Aortic smooth muscle cell (primary cell): ENCODE data around the gene L3HYPDH. TPM values are rescaled to one million over a fixed set of nuclear protein-coding genes. Genes with fewer than 3 reads are reported as not detected.

Source experiments
- total RNA-seq: library from RNA; depleted of rRNA; stranded (reverse); fragments of >200 nt; gene quantifications from 2 replicates; pipeline ENCODE4 v1.2.3, GENCODE V29; 2014

L3HYPDH gene
- 30.6 and 35.4 TPM in 2 replicates for total RNA-seq

DNA sequence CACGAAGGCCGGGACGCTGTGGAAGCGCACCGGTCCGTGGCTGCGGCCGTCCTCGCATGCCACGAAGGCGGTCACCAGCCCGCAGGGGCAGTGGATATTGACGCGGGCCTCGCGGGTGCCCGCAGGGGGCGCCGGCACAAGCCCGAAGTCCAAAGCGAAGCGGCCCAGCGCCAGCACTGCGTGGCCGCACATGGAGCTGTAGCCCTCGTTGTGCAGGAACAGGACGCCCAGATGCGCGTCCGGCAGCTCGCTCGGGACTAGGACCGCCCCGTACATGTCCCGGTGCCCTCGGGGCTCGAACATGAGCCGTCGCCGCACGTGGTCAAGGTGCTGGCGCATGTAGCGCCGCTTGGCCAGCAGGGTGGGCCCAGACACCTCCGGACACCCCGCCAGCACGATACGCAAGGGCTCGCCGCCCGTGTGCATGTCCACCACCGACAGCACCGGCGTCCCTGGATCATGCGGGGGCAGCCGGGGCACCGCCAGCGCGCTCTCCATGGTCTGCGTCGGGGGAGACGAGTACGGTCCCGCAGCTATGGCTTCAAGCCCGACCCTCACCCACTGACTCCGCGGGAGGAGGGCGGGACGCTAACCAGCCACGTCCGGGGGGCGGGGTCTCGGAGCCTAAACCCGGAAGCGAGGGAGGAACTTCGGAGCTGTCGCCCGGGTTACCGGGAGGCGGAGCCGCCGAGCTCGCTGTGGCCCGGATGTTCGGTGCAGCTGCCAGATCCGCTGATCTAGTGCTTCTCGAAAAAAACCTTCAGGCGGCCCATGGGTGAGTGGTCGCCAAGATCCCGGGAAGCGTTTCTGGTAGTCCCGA lies at the start of gene L3HYPDH, which contains the start of gene JKAMP:
Gene L3HYPDH, minus strand, starts transcription at position 590 of the 820 bp plus-strand sequence. Its CDS starts 92 bp downstream, at position 498.
Gene JKAMP, plus strand, starts transcription at position 699 of the 820 bp plus-strand sequence. Its CDS starts 73 bp downstream, at position 772.

GRCh38 chr14:59465316-59466135 lies 18.7 kb downstream of the L3HYPDH start, which contains the start of gene GPR135:
GPR135 (minus strand) TSS chr14:59465380; CDS start chr14:59465226, 154 bp downstream.

Other genes with a start within 250 kb of the L3HYPDH start
- 2.0 and 2.4 TPM in 2 replicates for gene GPR135, start 19.0 kb downstream of the L3HYPDH start, total RNA-seq
- 87.9 and 100 TPM in 2 replicates for gene JKAMP, start 109 bp upstream of the L3HYPDH start, total RNA-seq
- not detected in 2 replicates for gene CCDC175, start 92.4 kb upstream of the L3HYPDH start, total RNA-seq